ENCODE measurements around the gene VGLL3. TPM values are rescaled to one million over a fixed set of nuclear protein-coding genes. Genes with fewer than 3 reads are reported as not detected.
"Not testable (repeated sequence)": the region's sequence is repeated elsewhere in the genome, so short reads cannot be mapped to it uniquely, and the experiment has no call there.

Gene VGLL3
- total RNA-seq, 2 donors from 2014 or later = 1.3 to 8.0 TPM

GRCh38 chr3:87025661-87026645, 35.0 kb upstream of the VGLL3 start:
- Histone ChIP-seq H3K9ac (ENCODE audit: low read depth in 2 of 2, low read length in 2 of 2) (no peak overlapping the region), H3K27me3 (no peaks in the 10 kb centered on the region), H3K4me3 (no peak overlapping the region), H3K4me1 (no peaks in the 10 kb centered on the region), H3K9me3 (no peaks in the 10 kb centered on the region), H3K27ac (no peak overlapping the region), H3K36me3 (no peaks in the 10 kb centered on the region)
- DNase-seq = no peak
- TF ChIP-seq, protein P1, sequence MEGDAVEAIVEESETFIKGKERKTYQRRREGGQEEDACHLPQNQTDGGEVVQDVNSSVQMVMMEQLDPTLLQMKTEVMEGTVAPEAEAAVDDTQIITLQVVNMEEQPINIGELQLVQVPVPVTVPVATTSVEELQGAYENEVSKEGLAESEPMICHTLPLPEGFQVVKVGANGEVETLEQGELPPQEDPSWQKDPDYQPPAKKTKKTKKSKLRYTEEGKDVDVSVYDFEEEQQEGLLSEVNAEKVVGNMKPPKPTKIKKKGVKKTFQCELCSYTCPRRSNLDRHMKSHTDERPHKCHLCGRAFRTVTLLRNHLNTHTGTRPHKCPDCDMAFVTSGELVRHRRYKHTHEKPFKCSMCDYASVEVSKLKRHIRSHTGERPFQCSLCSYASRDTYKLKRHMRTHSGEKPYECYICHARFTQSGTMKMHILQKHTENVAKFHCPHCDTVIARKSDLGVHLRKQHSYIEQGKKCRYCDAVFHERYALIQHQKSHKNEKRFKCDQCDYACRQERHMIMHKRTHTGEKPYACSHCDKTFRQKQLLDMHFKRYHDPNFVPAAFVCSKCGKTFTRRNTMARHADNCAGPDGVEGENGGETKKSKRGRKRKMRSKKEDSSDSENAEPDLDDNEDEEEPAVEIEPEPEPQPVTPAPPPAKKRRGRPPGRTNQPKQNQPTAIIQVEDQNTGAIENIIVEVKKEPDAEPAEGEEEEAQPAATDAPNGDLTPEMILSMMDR (IDR thresholded peaks at IDR 0.05) = no peak
- intact Hi-C loops (cut with DNase I) = no loop called here

DNA sequence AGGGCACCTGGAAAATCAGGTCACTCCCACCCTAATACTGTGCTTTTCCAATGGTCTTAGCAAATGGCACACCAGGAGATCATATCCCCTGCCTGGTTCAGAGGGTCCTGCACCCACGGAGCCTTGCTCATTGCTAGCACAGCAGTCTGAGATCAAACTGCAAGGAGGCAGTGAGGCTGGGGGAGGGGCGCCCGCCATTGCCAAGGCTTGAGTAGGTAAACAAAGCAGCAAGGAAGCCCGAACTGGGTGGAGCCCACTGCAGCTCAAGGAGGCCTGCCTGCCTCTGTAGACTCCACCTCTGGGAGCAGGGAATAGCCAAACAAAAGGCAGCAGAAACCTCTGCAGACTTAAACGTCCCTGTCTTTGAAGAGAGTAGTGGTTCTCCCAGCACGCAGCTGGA, 26.4 kb upstream of the VGLL3 start:
- DNase-seq; H3K4me1 ChIP-seq; H3K9me3 ChIP-seq; H3K36me3 ChIP-seq; H3K4me3 ChIP-seq; H3K9ac ChIP-seq (ENCODE audit: low read depth in 2 of 2, low read length in 2 of 2); H3K27me3 ChIP-seq; H3K27ac ChIP-seq; intact Hi-C loops (cut with DNase I): not testable (repeated sequence)

GRCh38 chr3:87009271-87009670, 18.3 kb upstream of the VGLL3 start:
- DNase-seq = no peak
- H3K4me1 ChIP-seq = no peaks in the 10 kb centered on the region
- no peak overlapping the region for H3K4me3 ChIP-seq
- H3K36me3 ChIP-seq = no peaks in the 10 kb centered on the region
- H3K27ac ChIP-seq = no peak overlapping the region
- TF ChIP-seq, protein P1 (IDR thresholded peaks at IDR 0.05) = no peak
- no peaks in the 10 kb centered on the region for H3K27me3 ChIP-seq
- H3K9me3 ChIP-seq = no peaks in the 10 kb centered on the region
- no peak overlapping the region for H3K9ac ChIP-seq (ENCODE audit: low read depth in 2 of 2, low read length in 2 of 2)
- intact Hi-C loops (cut with DNase I) = no loop called here

- Histone ChIP-seq H3K27ac (no peak overlapping the region), H3K4me1 (no peaks in the 10 kb centered on the region), H3K27me3 (no peaks in the 10 kb centered on the region), H3K36me3 (no peaks in the 10 kb centered on the region), H3K4me3 (no peak overlapping the region), H3K9me3 (no peaks in the 10 kb centered on the region), H3K9ac (ENCODE audit: low read depth in 2 of 2, low read length in 2 of 2) (no peak overlapping the region)
- intact Hi-C loops (cut with DNase I) = no loop called here
- TF ChIP-seq, protein P1 (IDR thresholded peaks at IDR 0.05) = no peak
- no peak for DNase-seq
Observed at GRCh38 chr3:87006844-87007439, 16.0 kb upstream of the VGLL3 start.

- DNase-seq = no peak
- Histone ChIP-seq H3K9me3 (no peaks in the 10 kb centered on the region), H3K27ac (no peak overlapping the region), H3K4me3 (no peak overlapping the region), H3K27me3 (no peaks in the 10 kb centered on the region), H3K4me1 (no peaks in the 10 kb centered on the region), H3K9ac (ENCODE audit: low read depth in 2 of 2, low read length in 2 of 2) (no peak overlapping the region), H3K36me3 (no peaks in the 10 kb centered on the region)
- TF ChIP-seq, protein P1 (IDR thresholded peaks at IDR 0.05) = no peak
- intact Hi-C loops (cut with DNase I) = no loop called here
Observed at GRCh38 chr3:87004883-87005282, 13.9 kb upstream of the VGLL3 start.

- Histone ChIP-seq H3K4me3 (no peak overlapping the region), H3K27ac (no peak overlapping the region), H3K4me1 (no peaks in the 10 kb centered on the region), H3K36me3 (no peaks in the 10 kb centered on the region), H3K9ac (ENCODE audit: low read depth in 2 of 2, low read length in 2 of 2) (no peak overlapping the region), H3K9me3 (no peaks in the 10 kb centered on the region), H3K27me3 (no peaks in the 10 kb centered on the region)
- intact Hi-C loops (cut with DNase I) = no loop called here
- DNase-seq = no peak
- TF ChIP-seq, protein P1 (IDR thresholded peaks at IDR 0.05) = no peak
Observed at GRCh38 chr3:87002346-87002745, 11.4 kb upstream of the VGLL3 start.
